Measurements from ENCODE around the gene FAM76A.
"Not testable (repeated sequence)": the region's sequence is repeated elsewhere in the genome, so short reads cannot be mapped to it uniquely, and the experiment has no call there.

Gene FAM76A

GRCh38 chr1:27795601-27796000 lies 69.8 kb downstream of the FAM76A start:
- TF ChIP-seq, protein P1, sequence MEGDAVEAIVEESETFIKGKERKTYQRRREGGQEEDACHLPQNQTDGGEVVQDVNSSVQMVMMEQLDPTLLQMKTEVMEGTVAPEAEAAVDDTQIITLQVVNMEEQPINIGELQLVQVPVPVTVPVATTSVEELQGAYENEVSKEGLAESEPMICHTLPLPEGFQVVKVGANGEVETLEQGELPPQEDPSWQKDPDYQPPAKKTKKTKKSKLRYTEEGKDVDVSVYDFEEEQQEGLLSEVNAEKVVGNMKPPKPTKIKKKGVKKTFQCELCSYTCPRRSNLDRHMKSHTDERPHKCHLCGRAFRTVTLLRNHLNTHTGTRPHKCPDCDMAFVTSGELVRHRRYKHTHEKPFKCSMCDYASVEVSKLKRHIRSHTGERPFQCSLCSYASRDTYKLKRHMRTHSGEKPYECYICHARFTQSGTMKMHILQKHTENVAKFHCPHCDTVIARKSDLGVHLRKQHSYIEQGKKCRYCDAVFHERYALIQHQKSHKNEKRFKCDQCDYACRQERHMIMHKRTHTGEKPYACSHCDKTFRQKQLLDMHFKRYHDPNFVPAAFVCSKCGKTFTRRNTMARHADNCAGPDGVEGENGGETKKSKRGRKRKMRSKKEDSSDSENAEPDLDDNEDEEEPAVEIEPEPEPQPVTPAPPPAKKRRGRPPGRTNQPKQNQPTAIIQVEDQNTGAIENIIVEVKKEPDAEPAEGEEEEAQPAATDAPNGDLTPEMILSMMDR (IDR thresholded peaks at IDR 0.05; ENCODE audit: insufficient read depth, low read depth, low read length, missing control alignments), result no peak
- DNase-seq (ENCODE audit: low read depth), result no peak
- no peak overlapping the region for H3K4me3 ChIP-seq (ENCODE audit: low read depth, low read length)

DNA sequence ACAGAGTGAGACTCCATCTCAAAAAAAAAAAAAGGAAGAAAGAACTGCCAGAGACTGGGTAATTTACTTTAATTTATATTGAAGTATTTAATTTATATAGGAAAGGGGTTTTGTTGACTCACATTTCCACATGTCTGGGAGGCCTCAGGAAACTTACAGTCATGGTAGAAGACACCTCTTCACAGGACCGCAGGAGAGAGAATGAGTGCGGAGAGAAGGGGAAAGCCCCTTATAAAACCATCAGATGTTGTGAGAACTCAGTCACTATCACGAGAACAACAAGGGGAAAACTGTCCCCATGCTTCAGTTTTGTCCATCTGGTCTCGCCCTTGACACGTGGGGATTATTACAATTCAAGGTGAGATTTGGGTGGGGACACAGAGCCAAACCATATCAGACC lies 79.0 kb downstream of the FAM76A start:
- DNase-seq (ENCODE audit: low read depth), result no peak
- TF ChIP-seq, protein P1 (IDR thresholded peaks at IDR 0.05; ENCODE audit: insufficient read depth, low read depth, low read length, missing control alignments), result no peak
- no peak overlapping the region for H3K4me3 ChIP-seq (ENCODE audit: low read depth, low read length)

DNA sequence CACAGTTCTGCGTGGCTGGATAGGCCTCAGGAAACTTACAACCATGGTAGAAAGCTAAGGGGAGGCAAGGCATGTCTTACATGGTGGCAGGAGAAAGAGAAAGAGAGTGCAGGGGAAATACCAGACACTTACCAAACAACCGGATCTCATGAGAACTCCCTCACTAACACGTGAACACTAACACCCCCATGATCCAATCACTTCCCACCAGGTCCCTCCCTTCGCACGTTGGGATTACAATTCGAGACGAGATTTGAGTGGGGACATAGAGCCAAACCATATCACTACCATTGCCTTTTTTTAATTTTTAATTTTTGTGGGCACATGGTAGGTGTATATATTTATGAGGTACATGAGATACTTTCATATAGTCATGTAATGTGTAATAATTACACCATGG lies 81.0 kb downstream of the FAM76A start:
- H3K4me3 ChIP-seq (ENCODE audit: low read depth, low read length), result no peak overlapping the region
- DNase-seq (ENCODE audit: low read depth), result no peak
- TF ChIP-seq, protein P1 (IDR thresholded peaks at IDR 0.05; ENCODE audit: insufficient read depth, low read depth, low read length, missing control alignments), result no peak

GRCh38 chr1:27807385-27807784 lies 81.6 kb downstream of the FAM76A start:
- TF ChIP-seq, protein P1 (IDR thresholded peaks at IDR 0.05; ENCODE audit: insufficient read depth, low read depth, low read length, missing control alignments), result no peak
- no peak overlapping the region for H3K4me3 ChIP-seq (ENCODE audit: low read depth, low read length)
- DNase-seq (ENCODE audit: low read depth), result no peak

DNA sequence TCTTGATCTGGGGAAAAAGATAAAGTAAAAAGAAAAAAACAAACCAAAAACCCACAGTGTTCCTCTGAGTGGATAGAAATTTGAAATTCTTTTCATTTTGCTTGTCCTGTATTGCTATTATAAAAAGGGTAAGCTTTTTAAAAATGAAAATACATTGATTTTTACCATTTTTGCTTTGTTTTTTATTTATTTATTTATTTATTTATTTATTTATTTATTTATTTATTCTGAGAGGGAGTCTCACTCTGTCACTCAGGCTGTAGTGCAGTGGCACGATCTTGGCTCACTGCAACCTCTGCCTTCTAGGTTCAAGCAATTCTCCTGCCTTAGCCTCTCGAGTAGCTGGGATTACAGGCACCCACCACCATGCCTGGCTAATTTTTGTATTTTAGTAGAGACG lies 82.4 kb downstream of the FAM76A start:
- H3K4me3 ChIP-seq (ENCODE audit: low read depth, low read length); DNase-seq (ENCODE audit: low read depth): not testable (repeated sequence)

- TF ChIP-seq, protein P1 (IDR thresholded peaks at IDR 0.05; ENCODE audit: insufficient read depth, low read depth, low read length, missing control alignments), result no peak
- no peak for DNase-seq (ENCODE audit: low read depth)
- H3K4me3 ChIP-seq (ENCODE audit: low read depth, low read length), result no peak overlapping the region
Observed at GRCh38 chr1:27809883-27810282, 84.1 kb downstream of the FAM76A start.

- TF ChIP-seq, protein P1 (IDR thresholded peaks at IDR 0.05; ENCODE audit: insufficient read depth, low read depth, low read length, missing control alignments), result no peak
- no peak overlapping the region for H3K4me3 ChIP-seq (ENCODE audit: low read depth, low read length)
- no peak for DNase-seq (ENCODE audit: low read depth)
Observed at GRCh38 chr1:27811741-27812500, 86.2 kb downstream of the FAM76A start.

All from GM12865 (cell line).